NCI-H345 (cell line): ENCODE results near the gene TSPEAR.
"Not testable (repeated sequence)": the region's sequence is repeated elsewhere in the genome, so short reads cannot be mapped to it uniquely, and the experiment has no call there.

Experiments used
- DNase-seq: peaks from one replicate; lab custom pipeline; 2025; lab: John Stamatoyannopoulos, UW

Gene TSPEAR

GRCh38 chr21:44650973-44651675, 60.2 kb downstream of the TSPEAR start:
- DNase-seq = no peak

DNA sequence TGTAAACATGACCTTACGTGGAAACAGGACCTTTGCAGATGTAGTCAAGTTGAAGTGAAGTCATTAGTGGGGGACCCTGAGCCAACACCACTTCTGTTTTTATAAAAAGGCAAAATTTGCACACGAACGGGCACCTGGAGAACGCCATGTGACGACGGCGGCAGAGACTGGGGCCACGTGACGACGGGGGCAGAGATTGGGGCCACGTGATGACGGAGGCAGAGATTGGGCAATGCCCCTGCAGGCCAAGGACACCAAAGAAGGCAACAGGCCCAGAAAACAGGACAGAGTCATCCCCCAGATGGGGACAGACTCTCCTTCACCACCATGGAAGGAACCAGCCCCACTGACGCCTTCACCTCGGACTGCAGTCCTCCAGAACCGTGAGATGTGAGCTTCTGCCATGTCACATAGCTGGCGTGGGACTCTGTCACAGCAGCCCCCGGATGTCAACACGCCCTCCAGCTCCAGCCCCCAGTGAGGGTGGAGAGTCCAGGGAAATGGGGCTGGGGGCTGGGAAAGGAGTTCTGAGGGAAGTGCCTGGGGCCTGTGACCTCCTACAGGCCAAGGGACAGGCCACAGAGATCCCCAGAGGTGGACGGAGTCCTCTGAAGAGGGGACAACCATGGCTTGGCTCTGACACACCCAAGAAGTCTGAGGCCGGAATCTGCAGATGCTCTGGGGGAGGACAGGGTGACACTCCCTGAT, 61.0 kb downstream of the TSPEAR start:
- no peak for DNase-seq

DNA sequence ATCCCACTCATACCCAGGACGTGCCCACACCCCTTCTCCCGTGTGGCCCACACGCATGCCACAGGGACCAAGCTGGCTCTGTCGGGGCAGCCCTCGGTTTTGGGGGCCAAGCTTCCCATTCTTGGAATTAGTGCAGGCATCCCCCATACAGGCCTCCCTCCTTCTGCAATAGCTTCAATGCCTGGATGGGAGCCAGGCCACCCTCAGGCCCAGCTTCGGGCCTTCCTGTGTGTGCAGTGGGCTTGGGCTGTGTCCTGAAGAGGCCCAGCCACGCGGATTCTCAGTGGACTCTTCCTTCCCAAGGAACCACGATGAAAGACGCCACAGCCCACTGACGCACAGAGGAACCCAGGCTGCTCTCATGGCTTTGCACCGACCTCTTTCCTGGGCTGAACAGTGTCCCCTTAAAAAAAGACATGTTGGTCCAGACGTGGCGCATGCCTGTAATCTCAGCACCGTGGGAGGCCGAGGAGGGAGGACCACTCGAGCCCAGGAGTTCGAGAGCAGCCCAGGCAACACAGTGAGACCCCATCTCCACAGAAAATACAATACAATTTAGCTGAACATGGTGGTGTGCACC, 61.8 kb downstream of the TSPEAR start:
- no peak for DNase-seq

DNA sequence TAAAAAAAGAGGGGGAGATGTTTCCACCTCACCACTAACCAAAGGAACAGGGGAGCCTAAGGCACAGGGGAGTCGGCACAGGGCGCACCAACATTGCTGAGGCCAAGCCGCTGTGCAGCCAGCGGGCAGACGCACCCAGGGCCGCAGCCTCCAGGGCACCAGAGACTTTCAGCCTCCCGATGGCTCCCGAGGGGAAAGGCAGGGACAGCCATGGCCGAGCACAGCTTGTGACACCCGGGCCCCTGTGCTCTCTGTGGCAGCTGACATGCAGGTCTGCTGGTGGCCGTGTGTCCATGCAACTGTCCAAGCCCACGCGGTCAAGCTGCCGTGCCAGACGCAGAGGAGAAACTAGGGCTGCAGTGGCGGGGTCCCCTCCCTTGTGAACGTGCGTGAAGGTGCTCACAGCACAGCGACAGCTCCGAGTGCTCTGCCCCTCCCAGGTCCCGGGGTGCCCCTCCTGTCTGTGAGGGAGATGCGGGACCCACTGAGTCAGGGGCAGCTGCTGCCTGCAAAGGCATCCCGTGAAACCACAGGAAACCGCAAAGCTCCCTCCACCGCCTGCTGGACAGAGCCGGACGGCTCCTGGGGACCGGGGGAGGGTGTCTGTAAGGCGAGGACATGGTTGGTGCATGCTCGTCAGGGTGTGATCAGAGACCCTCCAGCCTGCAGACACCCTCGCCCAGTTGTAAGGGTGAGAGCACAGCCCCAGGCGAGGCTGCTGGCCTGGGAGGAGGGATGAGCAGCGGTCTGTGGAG, 62.6 kb downstream of the TSPEAR start:
- no peak for DNase-seq

GRCh38 chr21:44647222-44647552, 64.2 kb downstream of the TSPEAR start:
- DNase-seq = no peak

DNA sequence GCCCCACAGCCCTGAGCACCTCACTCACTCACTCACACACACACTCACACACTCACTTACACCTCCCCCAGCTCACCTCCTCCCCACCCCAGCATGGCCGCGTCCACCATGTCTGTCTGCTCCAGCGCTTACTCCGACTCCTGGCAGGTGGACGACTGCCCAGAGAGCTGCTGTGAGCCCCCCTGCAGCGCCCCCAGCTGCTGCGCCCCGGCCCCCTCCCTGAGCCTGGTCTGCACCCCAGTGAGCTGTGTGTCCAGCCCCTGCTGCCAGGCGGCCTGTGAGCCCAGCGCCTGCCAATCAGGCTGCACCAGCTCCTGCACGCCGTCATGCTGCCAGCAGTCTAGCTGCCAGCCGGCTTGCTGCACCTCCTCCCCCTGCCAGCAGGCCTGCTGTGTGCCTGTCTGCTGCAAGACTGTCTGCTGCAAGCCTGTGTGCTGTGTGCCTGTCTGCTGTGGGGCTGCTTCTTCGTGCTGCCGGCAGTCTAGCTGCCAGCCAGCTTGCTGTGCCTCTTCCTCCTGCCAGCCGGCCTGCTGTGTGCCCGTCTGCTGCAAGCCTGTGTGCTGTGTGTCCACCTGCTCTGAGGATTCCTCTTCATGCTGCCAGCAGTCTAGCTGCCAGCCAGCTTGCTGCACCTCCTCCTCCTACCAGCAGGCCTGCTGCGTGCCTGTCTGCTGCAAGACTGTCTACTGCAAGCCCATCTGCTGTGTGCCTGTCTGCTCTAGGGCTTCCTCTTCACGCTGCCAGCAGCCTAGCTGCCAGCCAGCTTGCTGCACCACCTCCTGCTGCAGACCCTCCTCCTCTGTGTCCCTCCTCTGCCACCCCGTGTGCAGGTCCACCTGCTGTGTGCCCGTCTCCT, 64.8 kb downstream of the TSPEAR start, which contains the start of gene KRTAP10-11:
KRTAP10-11 (plus strand) TSS at position 49 of the 856 bp plus-strand sequence; CDS start at position 94, 45 bp downstream.
- peak; percentile 81 for DNase-seq

DNA sequence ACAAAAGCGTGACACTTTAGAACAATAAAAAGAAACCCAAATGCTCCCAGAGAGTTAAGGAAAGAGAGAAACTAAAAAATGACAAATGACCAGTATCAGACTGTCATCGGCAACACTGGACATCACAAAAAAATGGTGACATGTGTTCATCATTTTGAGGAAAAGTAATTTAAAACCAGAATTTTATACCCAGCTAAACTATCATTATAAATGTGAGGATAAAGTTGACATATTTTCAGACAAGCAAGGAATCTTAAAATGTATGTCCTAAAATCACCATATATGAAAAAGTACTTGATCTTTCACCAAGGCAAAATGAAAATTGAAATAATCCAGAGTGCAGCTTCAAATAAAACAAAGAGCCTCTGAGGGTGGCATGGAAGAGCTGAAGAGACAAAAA, 66.5 kb downstream of the TSPEAR start:
- DNase-seq = no peak

GRCh38 chr21:44643741-44644310, 67.5 kb downstream of the TSPEAR start:
- DNase-seq = no peak

DNA sequence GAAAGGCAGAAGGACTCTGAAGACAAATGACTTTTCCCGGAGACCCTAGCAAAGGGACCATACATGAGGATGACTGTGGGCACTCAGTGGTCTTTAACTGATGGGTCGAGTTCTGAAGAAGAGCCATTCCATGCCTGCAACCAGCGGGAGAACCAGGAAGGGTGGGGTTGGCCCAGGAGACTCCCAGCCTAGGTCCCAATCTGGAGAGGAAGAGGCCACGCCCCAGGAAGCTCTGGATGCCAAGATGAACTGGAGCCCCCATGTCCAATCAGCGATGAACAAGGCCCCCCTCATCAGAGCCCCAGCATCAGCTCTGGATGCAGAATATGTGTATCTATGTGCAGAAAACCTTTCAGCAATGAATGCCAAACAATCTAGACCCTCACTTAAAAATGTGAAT, 70.6 kb downstream of the TSPEAR start:
- DNase-seq = no peak

- DNase-seq = no peak
These were observed 72.1 kb downstream of the TSPEAR start for GRCh38 chr21:44639331-44639655.

- not testable (repeated sequence) for DNase-seq
These were observed 72.7 kb downstream of the TSPEAR start for GRCh38 chr21:44638506-44639330.

GRCh38 chr21:44637851-44638348, 73.5 kb downstream of the TSPEAR start:
- DNase-seq = not testable (repeated sequence)

- DNase-seq = peak; percentile 51
These were observed 74.1 kb downstream of the TSPEAR start, which contains the start of gene KRTAP10-10 for GRCh38 chr21:44637018-44637850. TSS of gene KRTAP10-10 (plus strand) at chr21:44637356. CDS start at chr21:44637418, 62 bp downstream.

- DNase-seq = no peak
These were observed 75.0 kb downstream of the TSPEAR start for GRCh38 chr21:44636209-44637017.

DNA sequence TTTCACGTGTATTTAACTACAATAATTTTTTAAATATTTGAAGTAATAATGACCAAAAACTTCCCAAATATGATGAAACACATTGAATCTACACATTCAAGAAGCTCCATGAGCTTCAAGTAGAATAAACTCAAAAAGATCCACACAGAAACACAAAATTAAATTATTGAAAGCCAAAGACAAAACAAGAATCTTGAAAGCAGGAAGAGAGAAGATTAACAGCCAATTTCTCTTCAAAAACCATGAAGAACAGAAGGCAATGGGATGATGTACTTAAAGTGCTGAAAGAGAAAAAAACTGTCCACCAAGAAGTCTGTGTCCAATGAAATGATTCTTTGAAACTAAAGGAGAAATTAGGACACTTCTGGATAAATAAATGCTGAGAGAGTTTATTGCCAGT, 79.3 kb downstream of the TSPEAR start:
- DNase-seq = no peak

DNA sequence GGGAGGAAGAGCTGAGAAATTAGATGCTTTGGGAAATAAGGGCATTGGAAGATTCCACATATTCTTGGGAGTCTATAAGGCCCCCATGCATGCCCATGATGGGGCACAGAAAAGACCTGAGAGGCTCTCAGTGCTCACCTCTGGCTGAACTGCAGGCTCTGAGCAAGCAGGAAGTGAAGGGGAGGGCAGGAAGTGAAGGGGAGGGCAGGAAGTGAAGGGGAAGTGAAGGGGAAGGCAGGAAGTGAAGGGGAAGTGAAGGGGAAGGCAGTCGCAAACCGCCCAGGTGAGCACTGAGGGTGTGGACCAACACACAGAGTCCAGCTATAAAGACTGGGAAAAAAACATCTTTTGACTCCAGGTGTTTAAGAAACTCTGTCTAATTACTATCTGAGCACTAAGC, 80.9 kb downstream of the TSPEAR start:
- no peak for DNase-seq

DNA sequence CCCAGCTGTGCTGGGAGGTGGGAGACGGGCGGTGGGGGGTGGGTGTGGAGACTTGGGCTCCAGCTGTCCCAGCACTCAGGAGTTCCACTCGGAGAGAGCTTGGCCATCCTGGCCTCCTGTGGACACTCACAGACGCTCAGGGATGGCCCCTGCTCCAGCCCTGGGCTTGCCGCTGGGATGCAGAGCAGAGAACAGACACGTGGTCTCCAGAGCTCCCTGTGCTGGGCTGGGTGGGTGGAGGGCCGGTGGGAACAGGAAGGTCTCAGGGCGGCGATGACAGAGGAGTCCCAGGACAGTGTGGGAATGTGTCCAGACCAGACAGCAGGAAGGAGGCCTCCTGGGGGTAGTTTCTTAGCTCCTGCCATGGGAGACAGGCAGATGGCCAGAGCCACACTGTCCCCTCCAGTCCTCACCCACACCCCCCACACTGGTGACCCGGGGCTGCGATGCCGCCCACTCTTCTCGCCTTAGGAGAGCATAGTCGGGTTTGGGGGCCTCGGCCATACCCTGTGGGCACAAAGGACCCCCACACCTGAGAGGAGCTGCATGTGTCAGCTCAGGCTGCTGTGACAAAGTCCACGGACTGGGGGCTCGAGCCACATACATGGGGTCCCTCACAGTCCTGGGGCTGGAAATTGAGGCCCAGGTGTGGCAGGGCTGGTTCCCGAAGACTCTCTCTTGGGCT, 82.5 kb downstream of the TSPEAR start:
- DNase-seq = no peak

DNA sequence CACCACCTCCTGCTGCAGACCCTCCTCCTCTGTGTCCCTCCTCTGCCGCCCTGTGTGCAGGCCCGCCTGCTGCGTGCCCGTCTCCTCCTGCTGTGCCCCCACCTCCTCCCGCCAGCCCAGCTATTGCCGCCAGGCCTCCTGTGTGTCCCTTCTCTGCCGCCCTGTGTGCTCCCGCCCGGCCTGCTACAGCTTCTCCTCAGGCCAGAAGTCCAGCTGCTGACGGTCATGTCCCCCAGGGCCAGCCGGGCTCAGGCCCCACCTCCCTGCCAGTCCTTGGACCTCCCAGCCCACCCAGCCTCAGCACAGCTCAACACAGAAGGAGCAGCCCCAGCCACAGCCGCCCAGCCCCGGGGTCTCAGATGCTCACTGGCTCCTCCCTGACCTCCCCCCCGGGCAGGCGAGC, 83.5 kb downstream of the TSPEAR start:
- not testable (repeated sequence) for DNase-seq
